KBM-7 (cell line): ENCODE data around the gene CCDC192.
A peak's percentile ranks its signal among the peaks of the same experiment; 100 is the strongest.
"Not testable (repeated sequence)": the region's sequence is repeated elsewhere in the genome, so short reads cannot be mapped to it uniquely, and the experiment has no call there.

ENCODE experiments used
- DNase-seq: peaks from one replicate; pipeline ENCODE4 v3.0.0-alpha.2; 2015
- in situ Hi-C: fragments of 300-500 bp; cut with MboI; formaldehyde crosslinking; loops from 2 replicates; pipeline ENCODE4 v1.14.3; 2020; ENCODE audit warnings: low sequenced_read_pairs, low pct_unique_long_range_greater_than_20kb, mixed read lengths

The CCDC192 gene

GRCh38 chr5:127754259-127754658 lies 51.1 kb downstream of the CCDC192 start:
- in situ Hi-C loops, result no loop called here
- no peak for DNase-seq

- in situ Hi-C loops, result no loop called here
These were observed 51.5 kb downstream of the CCDC192 start for GRCh38 chr5:127754706-127755105.

DNA sequence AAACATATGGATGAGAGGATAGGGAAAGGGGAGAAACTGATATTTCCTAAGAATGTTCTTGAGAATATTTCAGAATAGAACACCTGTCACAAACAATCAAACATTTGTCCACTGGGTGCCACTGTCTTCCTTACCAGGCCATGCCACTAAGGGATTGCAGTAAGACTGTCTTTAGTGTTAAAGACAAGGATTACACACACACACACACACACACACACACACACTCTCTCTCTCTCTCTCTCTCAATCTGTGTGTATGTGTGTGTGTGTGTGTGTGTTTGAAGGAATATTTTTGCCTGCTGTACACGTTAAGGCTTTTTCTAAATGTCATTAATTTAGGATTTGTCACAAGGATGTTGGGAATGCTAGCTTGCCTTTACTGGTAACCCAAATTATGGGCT lies 54.4 kb downstream of the CCDC192 start:
- DNase-seq, result peak; percentile 3
- in situ Hi-C loops, result no loop called here

More at GRCh38 chr5:127754706-127755105, 51.5 kb downstream of the CCDC192 start:
- DNase-seq, result no peak

GRCh38 chr5:127758766-127759283 lies 55.6 kb downstream of the CCDC192 start:
- in situ Hi-C loops, result no loop called here

DNA sequence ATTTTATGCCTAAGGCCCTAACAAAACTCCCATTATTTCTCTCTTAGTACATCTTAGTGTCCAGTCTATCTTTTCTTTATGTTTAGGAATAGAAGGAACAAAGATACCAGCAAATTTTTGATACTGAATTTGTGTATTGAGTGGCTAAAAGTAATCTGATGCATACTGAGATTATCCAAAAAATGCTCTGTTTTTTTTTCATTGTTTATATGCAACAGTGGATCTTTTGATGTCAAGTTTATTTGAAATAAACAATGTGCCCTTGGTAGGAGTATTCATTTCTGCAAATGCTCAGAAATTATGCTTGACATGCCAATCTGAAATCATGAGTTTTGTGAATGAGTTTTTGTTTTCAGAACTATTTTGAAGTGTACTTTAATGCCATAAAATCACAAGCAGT lies 58.7 kb downstream of the CCDC192 start:
- in situ Hi-C loops, result no loop called here
- no peak for DNase-seq

More at GRCh38 chr5:127758766-127759283, 55.6 kb downstream of the CCDC192 start:
- no peak for DNase-seq

DNA sequence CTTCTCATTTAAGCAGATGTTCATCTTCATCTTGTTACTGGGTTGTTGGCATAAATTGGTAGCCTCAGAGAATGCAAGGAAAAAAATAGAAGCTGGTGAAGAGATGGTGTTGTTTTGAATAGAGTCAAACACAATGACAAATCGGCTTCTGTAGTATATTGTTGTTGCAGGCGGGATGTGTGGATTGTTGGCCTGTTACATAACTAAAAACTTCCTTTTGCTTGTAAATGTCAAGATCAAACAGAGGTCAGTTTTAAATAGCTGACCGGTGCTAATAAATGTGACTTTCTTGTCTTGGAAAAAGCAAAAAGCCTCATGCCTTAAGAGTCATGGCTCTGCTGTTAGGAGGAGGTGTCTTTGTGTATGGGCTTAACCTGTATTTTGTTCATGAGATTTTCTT lies 59.2 kb downstream of the CCDC192 start:
- DNase-seq, result no peak
- in situ Hi-C loops, result no loop called here

DNA sequence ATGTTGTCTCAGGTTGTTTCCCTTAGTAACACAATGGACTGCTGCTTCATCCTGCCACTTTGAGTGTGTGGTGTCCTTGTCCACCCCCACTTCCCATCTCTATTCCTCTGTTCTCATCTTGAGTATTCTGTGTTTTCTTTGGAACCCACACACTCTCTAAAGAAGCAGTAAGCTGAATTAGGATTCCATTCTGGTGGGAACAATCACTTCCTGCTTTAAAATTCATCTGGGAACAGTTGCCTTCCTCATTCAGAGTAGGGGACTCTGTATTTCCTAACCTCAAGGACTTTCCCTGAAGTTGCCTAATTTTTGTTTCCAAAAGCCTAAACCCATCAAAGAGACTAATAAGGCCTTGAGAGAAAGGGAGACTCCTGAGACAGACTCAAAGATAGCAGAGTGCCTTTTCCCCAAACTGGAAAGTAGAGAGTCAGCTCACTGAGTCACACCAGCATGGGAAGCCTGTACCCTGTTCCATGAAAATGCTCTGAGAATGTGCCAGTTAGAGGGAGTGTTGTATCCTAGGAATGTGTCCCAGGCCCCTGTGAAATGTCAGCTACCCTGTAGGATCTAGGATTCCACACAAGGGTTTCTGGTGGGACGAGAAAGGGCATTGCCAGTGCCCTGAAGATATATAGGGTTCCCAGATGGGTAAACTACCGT lies 63.6 kb downstream of the CCDC192 start:
- no peak for DNase-seq
- in situ Hi-C loops, result no loop called here

GRCh38 chr5:127769386-127769785 lies 66.2 kb downstream of the CCDC192 start:
- in situ Hi-C loops, result no loop called here
- DNase-seq, result no peak

GRCh38 chr5:127770272-127770671 lies 67.1 kb downstream of the CCDC192 start:
- no peak for DNase-seq
- in situ Hi-C loops, result no loop called here

- in situ Hi-C loops, result no loop called here
- DNase-seq, result no peak
These were observed 69.3 kb downstream of the CCDC192 start for GRCh38 chr5:127772531-127772930.

GRCh38 chr5:127774221-127774620 lies 71.0 kb downstream of the CCDC192 start:
- no peak for DNase-seq
- in situ Hi-C loops, result no loop called here

DNA sequence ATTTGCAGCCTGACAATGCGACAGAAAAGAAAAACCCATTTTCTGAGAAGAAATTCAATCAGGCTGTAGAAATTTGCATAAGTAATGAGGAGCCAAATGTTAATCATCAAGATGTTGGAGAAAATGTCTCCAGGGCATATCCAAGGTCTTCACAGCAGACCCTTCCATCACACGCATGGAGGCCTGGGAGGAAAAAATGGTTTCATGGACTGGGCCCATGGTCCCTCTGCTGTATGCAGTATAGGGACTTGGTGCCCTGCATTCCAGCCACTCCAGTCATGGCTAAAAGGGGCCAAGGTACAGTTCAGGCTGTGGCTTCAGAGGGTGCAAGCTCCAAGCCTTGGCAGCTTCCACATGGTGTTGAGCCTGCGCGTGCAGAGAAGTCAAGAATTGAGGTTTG lies 73.3 kb downstream of the CCDC192 start:
- in situ Hi-C loops, result no loop called here
- no peak for DNase-seq

GRCh38 chr5:127777957-127778356 lies 74.8 kb downstream of the CCDC192 start:
- in situ Hi-C loops, result no loop called here
- DNase-seq, result no peak

GRCh38 chr5:127782450-127782849 lies 79.3 kb downstream of the CCDC192 start:
- in situ Hi-C loops, DNase-seq: not testable (repeated sequence)

DNA sequence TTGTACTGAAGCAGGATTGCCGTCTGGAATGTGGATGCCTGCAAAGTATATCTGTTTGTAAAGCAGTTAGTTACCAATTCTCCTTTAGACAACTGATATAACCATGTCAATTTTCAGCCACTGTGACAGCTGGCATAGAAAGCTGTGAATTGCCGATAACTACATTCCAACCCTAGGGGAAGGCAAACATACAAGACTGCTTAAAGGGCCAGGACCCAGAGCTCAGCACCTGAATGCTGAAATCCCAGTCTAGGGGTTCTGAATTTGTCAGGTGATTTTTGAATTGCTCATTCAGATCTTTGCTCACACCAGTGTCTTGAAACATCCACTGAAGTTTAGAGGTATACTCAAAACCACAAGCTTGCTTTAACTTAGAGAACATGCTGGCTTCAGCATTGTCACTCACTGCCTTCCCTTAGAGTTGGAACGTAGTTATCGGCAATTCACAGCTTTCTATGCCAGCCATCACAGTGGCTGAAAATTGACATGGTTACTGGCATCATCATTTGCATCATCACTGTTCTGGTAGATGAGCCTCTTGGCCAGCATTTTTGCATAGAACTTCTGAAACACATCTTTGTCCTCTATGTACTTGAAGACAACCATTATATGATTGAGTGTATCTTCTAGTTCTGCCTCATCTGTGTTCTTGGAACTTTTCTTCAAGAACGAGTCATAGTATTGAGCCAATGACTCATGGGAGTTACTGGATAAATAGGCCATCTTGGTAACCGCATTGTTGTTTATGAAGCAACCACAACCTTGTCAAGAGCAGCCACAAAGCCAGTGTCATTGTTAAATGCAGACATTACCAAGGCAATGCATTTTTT lies 82.1 kb downstream of the CCDC192 start:
- no peak for DNase-seq
- in situ Hi-C loops, result no loop called here

DNA sequence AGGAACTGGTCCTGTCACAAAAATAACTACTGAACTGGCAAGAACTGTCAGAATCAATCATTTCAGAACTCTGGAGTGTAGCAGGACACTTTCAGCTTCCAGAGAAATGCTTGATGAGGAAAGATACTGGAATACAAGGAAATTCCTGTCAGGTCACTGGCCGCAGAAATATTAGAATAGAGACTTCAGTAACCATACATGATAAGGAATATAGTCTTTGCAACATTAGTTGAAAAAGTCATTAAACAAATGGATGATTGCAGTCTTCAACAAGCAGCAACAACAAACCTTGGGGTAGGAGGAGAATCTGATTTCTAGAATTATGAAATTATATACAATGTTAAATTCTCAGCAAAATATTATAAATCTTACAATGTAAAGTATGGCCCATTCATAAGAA lies 88.2 kb downstream of the CCDC192 start:
- in situ Hi-C loops, result no loop called here
- no peak for DNase-seq

GRCh38 chr5:127791908-127792307 lies 88.7 kb downstream of the CCDC192 start:
- in situ Hi-C loops, DNase-seq: not testable (repeated sequence)

DNA sequence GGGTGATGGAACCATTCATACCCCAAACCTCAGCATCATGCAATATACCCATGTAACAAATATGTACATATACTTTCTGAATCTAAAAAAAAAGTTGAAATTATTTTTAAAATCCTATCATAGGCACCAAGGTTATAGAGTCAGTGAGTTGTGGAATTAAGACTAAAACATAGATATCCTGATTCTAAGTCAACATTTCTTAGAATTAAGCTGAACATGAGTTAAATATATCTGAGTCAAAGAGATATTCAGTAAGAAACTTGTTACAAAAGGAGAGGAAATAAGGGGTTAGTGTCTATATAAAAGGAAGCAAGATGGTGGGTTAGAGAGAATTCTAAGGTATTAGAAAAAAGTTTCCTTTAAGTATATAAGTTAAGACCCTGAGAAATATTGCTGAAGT lies 89.9 kb downstream of the CCDC192 start:
- no peak for DNase-seq
- in situ Hi-C loops, result no loop called here

DNA sequence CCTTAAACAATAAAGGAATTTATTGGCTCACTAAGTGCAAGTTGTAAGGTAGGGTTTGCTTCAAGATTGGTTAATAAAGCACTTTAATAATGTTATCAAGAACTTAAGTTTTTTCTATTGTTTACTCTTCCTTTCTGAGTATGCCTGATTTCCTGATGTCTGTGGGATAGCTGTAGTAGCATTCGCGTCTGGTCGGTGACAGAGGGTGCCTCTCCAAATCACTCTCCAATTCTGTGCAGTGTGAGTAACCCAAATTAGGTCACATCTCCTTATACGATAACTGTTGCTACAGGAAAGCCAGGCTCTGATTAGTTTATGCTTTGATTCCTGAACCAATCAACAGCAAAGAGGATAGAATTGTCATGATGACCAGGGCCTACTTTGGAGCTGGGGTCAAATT lies 90.7 kb downstream of the CCDC192 start:
- no peak for DNase-seq
- in situ Hi-C loops, result no loop called here

DNA sequence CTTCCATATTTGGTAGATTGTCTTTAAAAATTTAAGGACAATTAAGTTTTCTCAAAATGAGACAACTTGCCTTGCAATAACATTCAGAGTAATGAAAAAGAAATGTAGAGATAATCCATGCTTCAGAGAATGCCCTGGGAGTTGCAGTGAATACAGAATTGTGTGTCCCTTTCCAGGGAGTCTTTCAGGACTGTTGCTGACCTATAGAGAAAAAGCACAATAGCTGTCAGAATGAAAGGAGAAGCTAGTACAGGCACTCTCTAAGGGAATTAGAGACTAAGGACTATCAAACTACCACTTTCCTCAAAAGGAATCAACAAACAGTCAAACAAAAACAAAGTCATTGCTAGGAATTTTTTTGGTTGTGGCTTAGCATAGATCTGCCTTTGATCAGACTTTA lies 93.0 kb downstream of the CCDC192 start:
- in situ Hi-C loops, result no loop called here
- DNase-seq, result no peak
